NCI-H146 treated with DMSO at 0.1 percent for 48 hours (cell line): ENCODE data around the gene PSAP.

Experiments
- DNase-seq: peaks from one replicate; lab custom pipeline; 2025; ENCODE audit not compliant: unreplicated experiment; lab: John Stamatoyannopoulos, UW

The PSAP gene

DNA sequence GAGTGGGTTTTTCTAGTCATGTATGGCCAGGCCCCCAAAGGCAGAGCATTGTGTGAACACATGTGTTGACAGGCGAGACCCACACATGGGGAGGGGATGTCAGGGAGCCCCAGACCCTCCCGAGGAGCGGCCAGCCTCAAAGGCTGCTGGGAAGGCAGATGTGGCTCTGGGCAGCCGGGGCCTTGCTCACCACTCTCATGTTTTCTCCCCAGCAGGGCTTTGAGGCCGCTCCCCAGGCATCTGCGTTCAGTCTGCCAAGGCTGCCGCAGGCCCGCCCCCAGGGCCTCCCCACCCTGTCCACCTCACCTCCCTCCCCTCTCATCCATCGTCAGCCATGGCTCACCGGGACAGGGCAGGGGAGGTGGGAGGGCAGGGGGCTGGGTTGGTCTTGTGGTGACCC, 61.2 kb downstream of the PSAP start:
- no peak for DNase-seq

GRCh38 chr10:71788954-71789353, 62.1 kb downstream of the PSAP start:
- no peak for DNase-seq

DNA sequence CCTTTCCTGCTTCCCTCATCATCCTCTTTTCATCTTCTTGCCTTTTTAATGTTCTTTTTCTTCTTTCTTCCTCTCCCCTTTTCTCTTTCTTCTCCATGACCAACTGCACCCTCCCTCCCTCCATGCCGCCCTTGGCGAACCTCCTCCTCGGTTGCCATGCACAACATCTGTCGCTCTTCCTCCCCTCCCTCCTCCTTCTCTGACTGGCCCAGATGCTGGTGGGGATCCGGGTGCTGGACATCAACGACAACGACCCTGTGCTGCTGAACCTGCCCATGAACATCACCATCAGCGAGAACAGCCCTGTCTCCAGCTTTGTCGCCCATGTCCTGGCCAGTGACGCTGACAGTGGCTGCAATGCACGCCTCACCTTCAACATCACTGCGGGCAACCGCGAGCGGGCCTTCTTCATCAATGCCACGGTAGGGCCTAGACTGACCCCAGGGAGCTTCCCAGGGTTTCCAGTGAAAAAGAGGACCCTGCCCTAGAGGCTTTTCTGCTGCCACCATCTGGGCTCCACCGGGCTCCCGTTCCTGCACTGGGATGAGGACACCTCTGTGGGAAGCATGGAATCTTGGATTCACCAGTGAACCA, 66.3 kb downstream of the PSAP start:
- no peak for DNase-seq

DNA sequence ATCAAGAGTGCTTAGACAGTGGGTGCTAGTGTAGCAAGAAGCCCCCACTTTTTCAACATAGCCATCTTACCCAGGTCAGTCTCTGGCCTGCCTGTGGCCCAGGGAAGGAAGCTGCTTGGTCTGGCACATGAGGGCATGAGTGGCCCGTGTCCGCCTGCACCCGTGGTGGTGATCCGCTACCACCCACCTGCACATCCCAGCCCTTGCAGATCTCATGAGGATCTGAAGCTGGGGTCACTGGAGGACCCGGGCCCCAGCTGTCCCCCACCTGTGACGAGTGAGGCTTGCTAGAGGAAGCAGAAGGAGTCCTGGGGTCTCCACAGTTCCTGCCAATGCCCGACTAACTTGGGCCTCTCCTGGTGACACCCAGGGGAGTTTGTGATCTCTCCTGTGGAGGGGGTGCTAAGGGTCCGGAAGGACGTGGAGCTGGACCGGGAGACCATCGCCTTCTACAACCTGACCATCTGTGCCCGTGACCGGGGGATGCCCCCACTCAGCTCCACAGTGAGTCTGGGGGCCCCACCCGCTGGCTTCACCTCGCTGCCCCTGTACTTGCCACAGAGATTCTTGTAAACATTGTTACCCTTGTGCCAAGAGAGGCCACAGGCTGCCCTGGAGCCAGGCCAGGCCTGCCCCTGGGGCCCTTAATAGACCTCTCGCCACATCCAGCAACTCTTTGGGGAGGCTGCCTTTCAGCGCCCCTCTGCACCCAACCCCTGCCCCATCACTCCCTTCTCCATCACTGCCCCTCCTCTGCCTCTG, 67.0 kb downstream of the PSAP start:
- no peak for DNase-seq

DNA sequence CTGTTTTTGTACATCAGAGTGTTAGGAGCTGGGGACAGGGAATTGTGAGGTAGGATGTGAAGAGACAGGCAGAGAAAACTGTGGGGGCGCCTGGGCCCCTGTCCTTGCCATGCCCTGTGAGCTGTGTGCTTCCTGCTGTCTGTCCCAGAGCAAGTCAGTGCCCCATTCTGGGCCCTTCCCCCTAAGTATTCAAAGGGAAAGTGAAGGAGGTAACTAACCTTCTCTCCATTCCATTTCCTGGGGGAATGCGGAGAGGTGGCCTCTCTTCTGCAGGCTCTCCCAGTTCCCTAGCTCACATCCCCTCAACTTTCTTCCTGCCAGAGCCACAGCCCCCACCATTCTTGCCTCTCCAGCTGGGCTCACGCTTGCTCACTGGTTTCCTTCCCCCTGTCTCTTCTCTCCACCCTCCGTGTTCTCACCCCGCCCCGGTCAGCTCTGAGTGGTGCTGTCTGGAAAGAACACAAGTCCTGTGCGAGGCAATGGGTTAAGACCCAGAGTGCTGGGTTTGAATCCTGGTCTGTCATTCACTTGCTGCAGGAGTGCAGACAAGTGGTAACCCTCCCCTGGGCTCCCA, 68.0 kb downstream of the PSAP start:
- no peak for DNase-seq

DNA sequence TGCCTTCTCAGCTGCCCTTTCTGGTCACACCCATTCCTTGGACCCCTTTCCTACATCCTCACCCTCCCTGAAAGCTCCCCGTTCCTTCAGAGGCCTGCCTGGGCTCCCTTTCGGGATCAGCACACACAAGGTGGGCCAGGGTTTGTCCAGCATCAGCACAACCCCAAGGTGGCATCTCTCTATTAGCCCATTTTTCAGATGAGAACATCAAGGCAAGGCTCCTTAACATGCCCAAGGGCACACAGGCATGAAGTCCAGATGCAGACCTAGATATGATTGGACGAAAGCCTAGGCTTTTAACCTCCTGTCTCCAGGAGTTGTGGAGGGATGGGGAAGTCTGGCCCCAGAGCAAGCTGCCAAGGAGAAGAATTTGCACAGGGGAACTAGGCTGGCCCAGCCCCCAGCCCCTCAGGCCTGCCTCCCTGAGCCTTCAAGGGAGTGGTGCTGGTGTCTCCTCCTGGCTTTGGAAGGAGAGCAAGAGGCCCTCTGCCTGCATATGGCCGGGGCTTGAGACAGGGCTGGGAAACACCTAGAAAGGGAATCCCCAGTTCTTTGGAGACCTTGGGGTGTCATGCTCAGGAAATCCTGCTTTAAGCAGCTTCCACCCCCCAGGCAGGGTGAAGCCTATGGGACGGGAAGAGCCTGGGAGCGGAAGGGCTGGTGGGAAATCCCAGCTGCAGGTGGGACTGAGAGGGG, 68.7 kb downstream of the PSAP start:
- no peak for DNase-seq

- no peak for DNase-seq
These were observed 70.3 kb downstream of the PSAP start for GRCh38 chr10:71780719-71781118.

DNA sequence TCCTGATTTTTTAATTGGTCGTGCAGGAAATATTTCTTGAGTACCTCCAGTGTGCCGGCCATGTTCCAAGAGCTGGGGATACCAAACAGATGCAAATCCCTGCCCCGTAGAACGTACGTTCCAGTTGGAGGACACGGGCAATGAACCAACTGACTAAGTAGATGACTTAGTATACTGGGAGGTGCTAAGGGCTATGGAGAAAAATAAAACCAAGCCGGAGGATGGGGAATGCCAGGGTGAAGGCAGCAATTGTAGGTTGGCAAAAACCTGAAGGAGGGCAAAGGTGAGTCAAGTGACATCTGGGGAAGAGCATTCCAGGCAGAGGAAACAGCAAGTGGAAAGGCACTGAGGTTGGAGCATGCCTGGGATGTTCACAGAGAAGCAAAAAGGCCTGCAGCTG, 70.9 kb downstream of the PSAP start:
- no peak for DNase-seq

GRCh38 chr10:71779641-71780040, 71.4 kb downstream of the PSAP start:
- DNase-seq = no peak

DNA sequence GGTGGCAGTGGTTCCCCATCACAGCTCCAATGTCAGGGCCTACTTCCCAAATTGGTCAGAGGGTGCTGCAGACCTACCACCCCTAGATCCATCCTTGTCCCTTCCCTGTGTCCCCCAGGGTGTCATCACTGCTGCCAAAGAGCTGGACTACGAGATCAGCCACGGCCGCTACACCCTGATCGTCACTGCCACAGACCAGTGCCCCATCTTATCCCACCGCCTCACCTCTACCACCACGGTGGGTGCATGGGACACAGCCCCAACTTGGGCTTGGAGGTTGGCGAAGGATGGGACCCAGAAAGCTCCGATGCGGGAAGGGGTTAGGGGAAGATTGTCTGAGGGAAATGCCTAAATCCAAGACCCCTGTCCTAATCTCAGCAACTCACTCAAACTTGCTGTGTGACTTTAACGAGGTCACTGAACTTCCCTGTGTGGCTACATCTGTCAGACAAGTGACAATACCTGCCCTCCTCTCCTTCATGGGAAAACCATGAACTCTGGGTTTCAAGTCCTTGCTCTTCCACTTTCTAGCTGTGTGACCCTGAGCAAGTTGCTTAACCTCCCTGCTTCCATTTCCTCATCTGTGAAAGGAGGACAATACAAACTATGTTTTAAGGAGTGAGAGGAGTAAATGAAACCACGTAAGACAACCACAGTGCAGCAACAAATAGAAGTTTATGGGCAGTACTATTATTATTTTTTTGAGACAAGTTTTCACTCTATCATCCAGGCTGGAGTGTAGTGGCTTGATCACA, 72.8 kb downstream of the PSAP start:
- DNase-seq = no peak

GRCh38 chr10:71777213-71777985, 73.7 kb downstream of the PSAP start:
- DNase-seq = no peak

DNA sequence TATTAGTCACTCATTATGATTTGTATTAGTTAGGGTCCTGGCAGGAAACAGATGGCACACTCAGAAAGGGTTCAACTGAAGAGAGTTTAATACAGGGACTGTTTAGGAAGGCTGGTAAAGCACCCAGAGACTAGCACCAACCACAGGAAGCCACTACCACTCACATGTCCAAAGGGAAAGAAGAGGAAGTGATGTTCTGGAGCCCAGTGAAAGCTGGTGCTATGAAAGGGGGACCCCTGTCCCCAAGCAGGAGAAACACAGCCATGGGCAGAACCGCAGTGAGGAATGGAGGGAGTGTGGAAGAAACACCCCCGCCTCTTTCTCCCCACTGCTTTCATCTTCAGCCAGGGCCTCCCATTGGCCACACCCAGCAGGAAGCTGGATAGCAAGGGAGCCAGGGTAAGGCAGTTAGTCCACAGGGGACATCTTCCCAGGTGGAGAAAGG, 74.5 kb downstream of the PSAP start:
- no peak for DNase-seq

- no peak for DNase-seq
These were observed 75.9 kb downstream of the PSAP start for GRCh38 chr10:71774916-71775702.

DNA sequence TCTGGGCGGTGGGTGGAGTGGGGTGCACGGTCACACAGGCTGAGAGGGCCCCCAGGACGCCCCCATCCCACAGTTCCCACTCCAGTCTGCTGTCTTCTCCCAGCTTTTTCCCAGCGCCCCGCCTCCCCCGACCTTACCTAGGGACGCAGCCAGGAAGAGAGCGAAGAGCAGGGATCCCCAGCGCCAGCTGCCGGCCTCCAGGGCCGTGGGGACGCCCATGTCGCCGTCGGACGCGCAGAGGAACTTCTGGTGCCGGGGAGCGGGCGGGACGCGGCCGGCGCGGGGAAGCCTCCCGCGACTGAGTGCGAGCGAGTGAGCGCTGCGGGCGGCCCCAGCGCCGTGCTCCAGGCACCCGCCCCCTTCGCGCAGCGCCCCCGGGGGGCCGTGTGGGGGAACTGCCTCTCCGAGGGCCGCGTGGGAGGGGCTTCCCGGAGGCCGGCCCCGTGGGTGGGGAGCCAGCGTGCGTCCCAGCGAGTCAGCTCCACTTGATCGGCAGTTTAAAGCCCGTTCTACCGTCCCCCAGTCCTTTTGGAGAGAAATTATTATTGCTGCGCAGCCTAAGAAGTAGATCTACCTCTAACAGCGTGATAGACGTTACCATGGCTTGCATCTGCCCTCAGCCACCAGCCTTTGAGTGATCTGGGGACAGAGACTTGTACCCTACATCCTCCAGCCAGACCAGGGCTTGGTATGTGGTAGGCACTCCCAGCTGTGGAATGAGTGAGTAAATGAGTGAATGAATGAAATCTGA, 77.7 kb downstream of the PSAP start, which contains the start of gene VSIR:
TSS of gene VSIR (minus strand) at position 300 of the 751 bp plus-strand sequence. CDS start at position 219, 81 bp downstream.
- peak; percentile 46 for DNase-seq

GRCh38 chr10:71772832-71773220, 78.2 kb downstream of the PSAP start:
- no peak for DNase-seq

DNA sequence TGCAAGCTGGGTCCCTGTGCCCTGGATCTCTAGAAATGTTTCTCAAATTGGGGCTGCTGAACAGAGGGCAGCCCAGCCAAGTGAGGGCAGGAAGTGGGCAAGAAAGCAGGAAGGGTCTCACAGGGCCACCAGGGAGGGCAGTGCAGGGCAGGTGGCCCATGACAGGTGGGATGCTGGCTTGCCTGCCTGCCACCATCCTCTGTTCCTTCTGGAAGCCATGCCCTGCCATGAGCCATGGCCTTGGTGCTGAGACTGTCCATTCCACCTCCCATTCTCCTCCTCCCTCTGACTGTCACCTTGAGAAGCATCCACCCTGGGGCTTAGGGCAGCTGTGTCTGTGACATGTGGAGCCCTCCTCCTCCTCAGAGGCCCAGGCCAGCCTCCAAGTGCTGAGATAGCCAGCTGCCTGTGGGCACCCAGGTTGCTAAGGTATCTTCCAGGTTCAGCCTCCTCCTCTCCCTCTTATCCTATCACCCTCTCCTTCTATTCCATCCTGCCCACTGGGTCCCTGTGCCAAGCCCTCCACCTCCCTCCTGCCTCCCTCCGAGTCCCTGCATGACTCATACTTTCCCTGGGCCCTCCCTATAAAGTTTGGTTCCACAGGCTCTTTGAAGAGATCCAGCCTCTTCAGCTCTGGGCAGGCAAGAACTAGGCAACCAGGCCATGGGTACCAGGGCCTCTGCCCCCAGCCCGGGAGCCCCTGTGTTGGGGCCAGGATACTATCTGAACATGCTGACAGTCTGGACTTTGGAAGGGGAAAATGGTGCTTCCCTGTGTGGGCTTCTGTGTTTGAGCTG, 79.0 kb downstream of the PSAP start:
- DNase-seq = no peak

DNA sequence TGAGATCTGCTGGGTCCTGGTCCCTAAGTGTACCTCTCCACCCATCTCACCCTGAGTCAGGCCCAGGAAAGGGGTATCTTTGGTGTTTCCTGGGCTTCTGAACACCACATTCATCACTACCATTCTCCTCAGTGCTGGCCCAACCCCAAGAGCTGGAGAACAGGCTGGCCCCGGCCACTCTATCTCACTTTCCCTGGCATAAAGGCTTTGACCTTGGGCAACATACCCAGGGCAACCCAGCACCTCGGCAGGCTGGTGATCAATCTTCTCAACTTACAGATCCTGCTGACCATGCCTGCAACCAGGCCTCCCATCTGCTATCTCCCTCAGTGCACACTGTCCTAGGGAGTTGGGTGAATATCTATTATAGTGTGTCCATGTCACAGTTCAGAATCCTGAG, 79.8 kb downstream of the PSAP start:
- DNase-seq = no peak

DNA sequence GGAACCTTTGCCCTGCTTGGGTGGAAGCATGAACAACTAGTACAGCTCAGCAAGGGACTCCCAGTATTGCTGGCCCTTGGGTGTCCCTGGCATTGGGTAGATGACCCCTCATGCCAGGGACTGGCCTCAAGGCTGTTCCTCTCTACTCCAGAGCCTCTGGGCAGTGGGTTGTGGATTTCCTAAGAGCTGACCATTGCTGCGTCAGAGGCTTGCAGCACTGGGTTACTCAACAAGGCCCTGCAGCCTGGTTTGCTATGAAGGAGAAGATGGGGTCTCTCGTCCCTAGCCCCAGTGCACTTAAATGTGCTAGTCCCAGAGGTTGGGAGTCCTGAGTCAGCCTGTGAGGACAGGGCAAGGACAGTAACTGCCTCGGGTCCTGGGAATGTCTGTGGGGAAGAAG, 80.3 kb downstream of the PSAP start:
- DNase-seq = no peak
